RPMI7951 (cell line): ENCODE results near the gene CPTP. TPM values are rescaled to one million over a fixed set of nuclear protein-coding genes. Genes with fewer than 3 reads are reported as not detected.
"Not testable (repeated sequence)": the region's sequence is repeated elsewhere in the genome, so short reads cannot be mapped to it uniquely, and the experiment has no call there.

Experiments used
- DNase-seq: peaks from one replicate; pipeline ENCODE4 v3.0.0-alpha.2; 2012; ENCODE audit warnings: low read depth
- total RNA-seq: library from RNA; depleted of rRNA; stranded (reverse); fragments of >200 nt; shearing (Covaris generic); gene quantifications from 2 replicates; pipeline ENCODE4 v1.2.3, GENCODE V29; 2014

Gene CPTP
- total RNA-seq, 1 experiment from 2014 or later: 18.7 TPM

DNA sequence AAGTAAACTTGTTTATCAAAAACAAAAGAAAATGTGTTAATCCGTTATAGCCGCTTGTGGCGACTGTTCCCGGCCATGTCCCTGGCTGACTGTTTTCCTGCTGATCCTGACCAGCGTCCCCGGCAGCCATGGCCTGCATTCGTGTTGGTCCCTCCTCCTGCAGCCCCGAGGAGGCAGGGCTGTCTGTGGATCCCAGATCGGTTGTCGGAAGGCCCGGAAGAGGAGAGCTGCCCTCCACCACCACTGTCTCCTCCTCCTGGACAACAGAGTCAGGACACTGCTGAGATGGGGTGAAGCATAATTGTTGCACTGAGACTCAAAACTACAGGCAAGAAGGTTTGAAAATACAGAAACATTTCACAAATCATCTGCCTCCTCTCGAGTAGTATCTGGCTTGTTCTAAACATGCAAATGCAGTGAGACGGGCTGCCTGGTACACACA, 37.4 kb downstream of the CPTP start:
- peak; percentile 62 for DNase-seq

- peak; percentile 61 for DNase-seq
Observed at GRCh38 chr1:1364266-1364665, 39.7 kb downstream of the CPTP start.

DNA sequence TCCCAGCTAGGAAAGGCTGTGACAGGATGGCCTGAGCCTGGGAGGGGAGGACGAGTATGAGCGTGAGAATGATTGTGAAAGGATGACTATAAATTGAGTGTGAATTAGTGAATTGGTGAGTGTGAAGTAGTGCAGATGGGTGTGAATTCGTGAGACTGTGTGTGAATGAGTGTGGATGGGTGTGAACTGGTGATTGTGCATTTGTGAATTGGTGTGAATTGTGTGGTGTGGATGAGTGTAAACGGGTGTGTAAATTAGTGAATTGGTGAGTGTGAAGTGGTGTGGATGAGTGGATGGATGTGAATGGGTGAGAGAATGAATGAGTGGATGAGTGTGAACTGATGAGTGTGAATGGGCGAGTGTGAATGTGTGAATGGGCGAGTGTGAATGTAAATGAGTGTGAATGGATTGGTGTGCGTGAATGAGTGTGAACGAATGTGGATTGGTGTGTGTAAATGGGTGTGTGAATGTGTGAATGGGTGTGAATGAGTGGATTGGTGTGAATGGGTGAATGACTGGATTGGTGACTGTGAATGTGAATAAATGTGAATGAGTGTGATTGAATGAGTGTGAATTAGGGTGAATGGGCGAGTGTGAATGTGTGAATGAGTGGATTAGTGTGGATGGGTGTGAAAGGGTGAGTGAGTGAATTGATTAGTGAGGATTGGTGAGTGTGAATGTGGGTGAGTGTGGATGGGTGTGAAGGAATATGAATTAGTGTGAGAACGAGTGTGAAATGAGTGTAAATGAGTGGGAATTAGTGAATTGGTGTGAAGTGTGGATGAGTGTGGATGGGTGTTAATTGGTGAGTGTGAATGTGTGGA, 41.5 kb downstream of the CPTP start:
- no peak for DNase-seq

GRCh38 chr1:1366699-1367066, 42.1 kb downstream of the CPTP start:
- no peak for DNase-seq

GRCh38 chr1:1367315-1367714, 42.7 kb downstream of the CPTP start:
- no peak for DNase-seq

- DNase-seq: not testable (repeated sequence)
Observed at GRCh38 chr1:1370094-1370493, 45.5 kb downstream of the CPTP start.

DNA sequence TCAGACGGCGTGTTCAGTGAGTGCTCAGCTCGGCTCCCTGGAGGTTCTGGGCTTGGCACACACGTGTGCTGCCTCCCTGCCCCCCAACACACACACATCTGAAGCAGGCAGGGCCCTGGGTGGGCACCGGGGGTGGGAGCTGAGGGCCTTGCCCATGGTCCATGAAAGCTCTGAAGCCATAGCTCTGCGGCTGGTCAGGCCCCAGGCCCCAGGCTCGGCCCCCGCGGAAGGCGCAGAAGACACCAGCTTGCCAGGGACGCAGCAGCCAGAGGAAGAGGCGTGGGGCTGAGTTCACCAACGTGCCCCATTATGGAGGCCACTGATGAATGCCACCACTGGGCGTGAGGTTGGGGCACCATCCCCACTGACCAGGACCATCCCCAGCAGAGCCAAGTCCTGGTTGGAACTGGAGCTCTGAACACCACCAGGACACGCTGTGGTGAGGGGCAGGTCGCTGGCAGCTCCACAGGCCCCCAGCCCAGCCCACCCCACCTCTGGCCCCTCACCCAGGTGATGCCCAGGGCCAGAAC, 46.2 kb downstream of the CPTP start:
- DNase-seq: no peak

- peak; percentile 82 for DNase-seq
Observed at GRCh38 chr1:1371364-1371745, 46.8 kb downstream of the CPTP start.

DNA sequence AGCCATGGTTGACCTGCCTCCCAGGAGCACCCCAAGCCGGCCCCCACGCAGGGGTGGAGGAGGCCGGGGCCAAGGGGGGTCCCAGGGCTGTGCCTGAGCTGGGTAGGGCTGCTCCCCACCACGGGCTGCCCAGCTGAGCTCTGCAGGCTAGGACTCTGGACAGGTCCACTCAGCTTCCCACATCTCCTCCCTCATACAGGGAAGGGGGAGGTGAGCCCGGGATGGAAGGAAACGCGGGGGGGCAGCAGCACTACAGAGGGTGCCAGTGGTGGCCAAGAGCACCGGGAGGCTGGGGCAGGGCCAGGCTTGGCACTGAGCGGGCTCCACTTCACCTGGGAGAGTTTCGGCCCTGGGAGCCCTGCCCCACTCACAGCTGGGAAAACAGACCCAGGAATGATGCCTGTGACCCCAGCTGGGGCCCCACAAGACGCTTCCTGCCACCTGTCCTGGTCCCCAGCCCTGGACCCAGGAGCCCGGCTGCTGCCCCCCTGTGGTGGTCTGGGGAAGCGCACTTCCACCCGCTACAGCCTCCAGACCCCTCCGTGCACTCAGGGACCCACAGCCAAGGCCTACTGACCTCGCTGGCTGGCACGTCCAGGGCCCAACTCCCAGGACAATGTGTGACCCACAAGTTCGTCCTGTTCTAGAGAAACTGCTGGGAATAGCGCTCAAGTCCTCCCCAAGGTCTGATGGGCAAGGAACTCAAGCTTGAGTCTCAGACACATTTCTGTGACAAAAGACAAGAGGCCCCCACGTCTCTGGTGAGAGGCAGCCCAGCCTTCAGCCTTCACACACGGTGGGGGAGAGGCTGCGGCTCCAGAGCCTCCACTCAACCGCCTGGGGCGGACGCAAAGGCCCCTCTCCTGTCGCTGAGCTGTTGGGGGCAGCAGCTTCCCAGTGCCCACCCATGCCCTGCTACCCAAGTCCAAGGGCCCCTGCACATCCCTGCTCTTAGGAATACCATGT, 47.4 kb downstream of the CPTP start:
- peak; percentile 55 for DNase-seq

DNA sequence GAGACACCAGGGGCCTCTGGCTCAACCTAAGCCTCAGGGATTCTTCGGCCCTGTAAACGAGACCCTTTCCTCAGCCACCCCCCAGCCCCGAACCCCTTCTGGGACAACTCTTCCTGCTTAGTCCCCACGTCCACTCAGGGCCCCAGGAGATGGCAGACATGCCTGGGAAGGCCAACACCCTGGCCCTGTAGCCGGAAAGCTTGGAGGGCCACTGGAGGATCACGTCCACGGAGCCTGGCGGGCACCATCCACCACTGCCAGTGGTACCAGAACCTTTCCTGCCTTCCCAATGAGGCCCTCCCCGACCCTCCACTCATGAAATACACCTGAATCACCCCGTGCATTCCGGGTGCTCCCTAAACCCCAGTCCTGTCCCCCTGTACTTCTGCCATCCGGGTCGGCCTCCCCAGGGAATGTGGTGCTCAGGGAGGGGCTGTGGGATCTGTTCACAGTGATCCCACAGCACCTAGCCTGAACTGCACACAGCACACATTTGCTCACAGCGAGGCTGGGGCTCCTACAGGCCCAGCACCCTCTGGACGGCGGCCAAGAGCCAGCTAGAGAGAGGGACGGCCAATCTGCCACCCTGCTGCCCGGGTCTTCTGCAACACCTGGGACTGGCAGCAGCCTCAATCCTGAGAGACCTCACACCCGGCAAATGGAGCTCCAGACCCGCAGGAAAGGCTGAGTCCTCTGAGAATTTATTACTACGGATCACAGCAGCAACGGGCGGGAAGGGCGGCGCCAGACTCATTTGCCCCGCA, 48.6 kb downstream of the CPTP start:
- no peak for DNase-seq

DNA sequence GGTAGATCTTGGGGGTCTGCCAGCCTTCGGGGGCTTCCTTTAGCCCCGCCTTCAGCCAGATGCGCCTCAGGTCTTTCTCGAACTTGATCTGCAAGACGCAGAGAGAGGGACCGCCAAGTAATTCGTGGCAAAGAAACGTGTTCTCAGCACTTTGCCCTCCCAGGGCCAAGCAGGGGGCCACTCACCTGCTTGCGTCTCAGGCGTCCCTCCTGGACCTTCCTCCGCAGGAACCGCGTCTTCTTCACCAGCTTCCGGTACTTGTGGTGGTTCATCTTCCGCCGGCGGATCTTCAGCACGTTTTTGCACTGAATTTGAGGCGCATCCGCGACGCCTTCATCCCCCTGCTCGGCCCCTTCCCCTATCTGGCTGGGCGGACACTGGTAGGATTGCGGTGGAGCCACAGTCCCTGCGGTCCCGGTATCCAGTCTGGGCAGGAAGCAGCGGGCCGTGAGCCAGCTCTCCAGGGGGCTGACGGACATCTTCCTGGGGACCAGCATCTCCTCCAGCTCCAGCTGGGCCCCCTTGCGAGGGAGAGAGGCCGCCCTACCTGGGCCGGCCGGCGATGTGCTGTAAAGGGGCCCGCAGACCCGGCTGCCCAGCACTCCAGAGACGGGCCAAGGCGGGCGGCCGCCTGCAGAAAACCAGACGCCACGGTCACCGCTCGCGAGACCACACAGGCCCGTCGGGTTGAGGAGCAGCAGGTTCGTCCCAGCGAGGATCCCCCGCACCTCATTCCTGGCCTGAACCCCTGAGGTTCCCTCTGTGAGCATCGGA, 49.4 kb downstream of the CPTP start:
- DNase-seq: no peak

DNA sequence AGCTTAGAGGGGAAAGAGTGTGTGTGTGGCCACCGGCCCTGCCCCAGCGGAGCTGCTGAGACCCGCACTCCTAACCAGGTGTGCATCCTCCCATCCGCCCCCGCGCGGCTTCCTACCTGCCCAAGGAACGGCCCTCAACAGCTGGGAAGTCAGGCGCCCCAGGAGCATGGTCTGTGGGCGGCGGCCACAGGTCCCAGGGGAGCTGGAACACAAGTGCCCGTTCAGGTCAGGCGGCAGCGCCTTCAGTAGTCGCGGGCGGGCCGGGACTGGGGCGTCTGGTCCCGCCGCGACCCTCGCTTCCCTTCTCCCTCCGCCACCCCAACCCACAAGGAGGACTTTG, 50.0 kb downstream of the CPTP start:
- DNase-seq: no peak

DNA sequence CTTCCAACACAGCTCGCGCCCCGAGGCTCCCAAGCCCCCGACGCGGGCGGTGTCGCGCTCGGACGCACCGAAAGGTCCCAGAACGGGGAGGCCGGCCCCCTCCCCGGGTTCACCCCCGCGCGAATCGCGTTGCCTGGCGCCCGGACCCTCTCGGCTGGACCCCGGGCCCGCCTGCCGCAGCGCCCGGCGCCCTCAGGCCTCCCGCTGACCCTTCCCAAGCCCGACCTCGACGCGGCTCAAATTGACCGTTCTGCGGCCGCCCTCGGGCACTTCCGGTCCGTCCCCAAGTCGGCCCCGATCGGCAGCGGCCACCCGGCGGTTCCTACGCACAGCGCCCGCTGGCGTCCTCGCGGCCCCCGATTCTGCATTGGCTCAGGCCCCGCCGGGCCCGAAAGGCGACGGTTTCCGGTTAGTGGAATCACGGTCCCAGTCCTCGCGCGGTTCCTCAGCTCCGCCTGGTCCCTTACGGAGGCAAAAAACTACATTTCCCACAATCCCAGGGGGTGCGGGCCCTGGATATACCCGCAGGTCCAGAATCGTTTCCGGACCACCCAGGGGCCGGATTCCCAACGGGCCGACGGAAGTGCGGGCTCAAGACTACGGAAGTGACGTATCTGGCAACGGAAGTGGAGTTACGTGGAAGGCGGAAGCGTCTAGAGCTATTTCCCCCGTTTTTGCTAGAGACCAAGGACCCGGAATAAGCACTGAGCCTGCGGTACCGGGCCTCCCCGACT, 50.5 kb downstream of the CPTP start, which contains the start of gene AURKAIP1:
TSS of gene AURKAIP1 (minus strand) at position 279 of the 734 bp plus-strand sequence. CDS start 451 bp downstream, outside the sequence.
- peak; percentile 100 for DNase-seq

- no peak for DNase-seq
Observed at GRCh38 chr1:1376551-1377226, 52.1 kb downstream of the CPTP start.

DNA sequence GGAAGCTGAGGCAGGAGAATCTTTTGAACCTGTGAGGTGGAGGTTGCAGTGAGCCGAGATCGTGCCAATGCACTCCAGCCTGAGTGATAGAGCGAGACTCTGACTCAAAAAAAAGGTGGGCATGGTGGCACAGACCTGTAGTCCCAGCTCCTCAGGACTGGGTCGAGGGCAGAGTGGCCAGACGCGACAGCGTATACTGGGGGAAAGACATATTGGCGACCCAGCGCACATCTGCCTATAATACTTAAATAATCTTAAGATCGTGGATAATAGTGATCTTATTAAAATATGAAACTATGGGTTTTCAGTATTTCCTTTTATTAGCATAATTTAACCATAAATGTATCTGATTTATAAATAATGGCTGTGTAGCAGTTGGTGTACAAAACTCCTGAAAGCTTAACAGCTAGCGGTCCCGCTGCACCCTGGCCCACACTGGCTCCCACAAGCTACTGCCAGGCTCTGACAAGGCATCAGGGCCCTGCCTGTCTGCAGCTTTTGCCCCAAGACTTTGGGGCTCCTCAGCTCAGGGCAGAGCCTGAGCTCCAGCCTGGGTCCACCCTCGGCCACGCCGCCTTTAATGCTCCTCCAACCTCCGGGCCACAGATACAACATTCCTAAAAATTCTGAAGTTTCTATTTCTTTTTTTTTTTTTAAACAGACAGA, 53.1 kb downstream of the CPTP start:
- DNase-seq: no peak
